Measurements from ENCODE around the gene LIN9.
"Not testable (repeated sequence)": the region's sequence is repeated elsewhere in the genome, so short reads cannot be mapped to it uniquely, and the experiment has no call there.

The LIN9 gene

GRCh38 chr1:226276987-226277386 is 32.0 kb downstream of the LIN9 start:
- no peak for DNase-seq (ENCODE audit: low read depth)
- TF ChIP-seq, protein P1, sequence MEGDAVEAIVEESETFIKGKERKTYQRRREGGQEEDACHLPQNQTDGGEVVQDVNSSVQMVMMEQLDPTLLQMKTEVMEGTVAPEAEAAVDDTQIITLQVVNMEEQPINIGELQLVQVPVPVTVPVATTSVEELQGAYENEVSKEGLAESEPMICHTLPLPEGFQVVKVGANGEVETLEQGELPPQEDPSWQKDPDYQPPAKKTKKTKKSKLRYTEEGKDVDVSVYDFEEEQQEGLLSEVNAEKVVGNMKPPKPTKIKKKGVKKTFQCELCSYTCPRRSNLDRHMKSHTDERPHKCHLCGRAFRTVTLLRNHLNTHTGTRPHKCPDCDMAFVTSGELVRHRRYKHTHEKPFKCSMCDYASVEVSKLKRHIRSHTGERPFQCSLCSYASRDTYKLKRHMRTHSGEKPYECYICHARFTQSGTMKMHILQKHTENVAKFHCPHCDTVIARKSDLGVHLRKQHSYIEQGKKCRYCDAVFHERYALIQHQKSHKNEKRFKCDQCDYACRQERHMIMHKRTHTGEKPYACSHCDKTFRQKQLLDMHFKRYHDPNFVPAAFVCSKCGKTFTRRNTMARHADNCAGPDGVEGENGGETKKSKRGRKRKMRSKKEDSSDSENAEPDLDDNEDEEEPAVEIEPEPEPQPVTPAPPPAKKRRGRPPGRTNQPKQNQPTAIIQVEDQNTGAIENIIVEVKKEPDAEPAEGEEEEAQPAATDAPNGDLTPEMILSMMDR (conservative IDR thresholded peaks at IDR 0.05; ENCODE audit: control insufficient read depth, insufficient read depth, low read depth, low read length): no peak
- H3K4me3 ChIP-seq (ENCODE audit: control insufficient read depth, low read depth, low read length): no peak overlapping the region

DNA sequence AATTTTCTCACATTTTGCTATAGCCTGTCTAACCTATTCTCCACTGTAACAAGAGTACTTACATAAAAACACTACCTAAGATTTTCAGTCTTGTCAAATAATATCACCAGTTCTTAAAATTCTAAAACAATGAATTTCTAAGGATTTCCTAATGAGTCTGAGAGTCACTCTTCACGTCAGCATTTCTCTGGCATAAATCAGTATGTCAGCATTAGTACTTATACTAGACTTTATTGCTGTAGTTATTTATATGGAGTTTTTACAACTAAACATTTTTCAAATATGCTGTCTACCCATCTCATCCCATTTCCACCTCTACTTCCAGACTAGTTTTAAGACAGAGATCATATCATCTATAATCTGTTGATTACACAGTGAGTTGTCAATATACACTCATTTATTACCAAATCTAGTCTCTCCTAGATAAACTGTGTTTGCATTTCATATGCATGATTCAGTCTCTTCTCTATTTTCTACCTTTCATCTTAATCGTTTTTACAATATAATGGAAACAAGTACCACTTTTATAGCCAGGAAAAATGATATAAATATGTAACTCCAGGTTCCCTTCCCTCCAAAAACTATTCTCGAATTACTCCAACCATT is 32.8 kb downstream of the LIN9 start:
- DNase-seq (ENCODE audit: low read depth): no peak
- no peak overlapping the region for H3K4me3 ChIP-seq (ENCODE audit: control insufficient read depth, low read depth, low read length)
- TF ChIP-seq, protein P1 (conservative IDR thresholded peaks at IDR 0.05; ENCODE audit: control insufficient read depth, insufficient read depth, low read depth, low read length): no peak

GRCh38 chr1:226274138-226274537 is 34.8 kb downstream of the LIN9 start:
- H3K4me3 ChIP-seq (ENCODE audit: control insufficient read depth, low read depth, low read length): no peak overlapping the region
- no peak for DNase-seq (ENCODE audit: low read depth)
- TF ChIP-seq, protein P1 (conservative IDR thresholded peaks at IDR 0.05; ENCODE audit: control insufficient read depth, insufficient read depth, low read depth, low read length): no peak

- not testable (repeated sequence) for H3K4me3 ChIP-seq (ENCODE audit: control insufficient read depth, low read depth, low read length); DNase-seq (ENCODE audit: low read depth)
Observed at GRCh38 chr1:226272233-226272902, 36.6 kb downstream of the LIN9 start.

GRCh38 chr1:226268421-226269124 is 40.4 kb downstream of the LIN9 start:
- TF ChIP-seq, protein P1 (conservative IDR thresholded peaks at IDR 0.05; ENCODE audit: control insufficient read depth, insufficient read depth, low read depth, low read length): no peak
- no peak overlapping the region for H3K4me3 ChIP-seq (ENCODE audit: control insufficient read depth, low read depth, low read length)
- DNase-seq (ENCODE audit: low read depth): peak; percentile 84

GRCh38 chr1:226261818-226262217 is 47.1 kb downstream of the LIN9 start:
- DNase-seq (ENCODE audit: low read depth): no peak
- H3K4me3 ChIP-seq (ENCODE audit: control insufficient read depth, low read depth, low read length): no peak overlapping the region
- TF ChIP-seq, protein P1 (conservative IDR thresholded peaks at IDR 0.05; ENCODE audit: control insufficient read depth, insufficient read depth, low read depth, low read length): no peak

DNA sequence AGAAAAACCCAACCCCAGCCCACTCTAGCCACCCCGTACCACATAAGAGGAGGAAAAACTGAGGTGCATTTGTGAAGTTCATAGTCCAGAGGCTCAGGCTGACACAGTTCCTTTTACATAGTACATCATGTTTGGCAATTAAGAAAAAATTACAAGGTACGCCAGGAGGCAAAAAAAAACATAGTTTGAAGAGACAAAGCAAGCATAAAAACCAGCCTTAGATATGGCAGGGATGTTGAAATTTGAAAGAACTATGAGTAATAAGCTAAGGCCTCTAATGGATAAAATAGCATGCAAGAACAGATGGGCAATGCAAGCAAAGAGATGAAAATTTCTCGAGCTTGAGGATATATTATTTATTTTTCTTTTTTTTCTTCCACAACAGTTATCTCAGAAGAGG is 53.6 kb downstream of the LIN9 start:
- TF ChIP-seq, protein P1 (conservative IDR thresholded peaks at IDR 0.05; ENCODE audit: control insufficient read depth, insufficient read depth, low read depth, low read length): no peak
- no peak overlapping the region for H3K4me3 ChIP-seq (ENCODE audit: control insufficient read depth, low read depth, low read length)
- peak; percentile 5 for DNase-seq (ENCODE audit: low read depth)

Measured in fibroblast of mammary gland (primary cell).